DMS 273 treated with DMSO at 0.1 percent for 48 hours (cell line): ENCODE measurements around the gene EED.
"Not testable (repeated sequence)": the region's sequence is repeated elsewhere in the genome, so short reads cannot be mapped to it uniquely, and the experiment has no call there.

ENCODE experiments used
- DNase-seq: peaks from one replicate; lab custom pipeline; 2025; lab: John Stamatoyannopoulos, UW

The EED gene

DNA sequence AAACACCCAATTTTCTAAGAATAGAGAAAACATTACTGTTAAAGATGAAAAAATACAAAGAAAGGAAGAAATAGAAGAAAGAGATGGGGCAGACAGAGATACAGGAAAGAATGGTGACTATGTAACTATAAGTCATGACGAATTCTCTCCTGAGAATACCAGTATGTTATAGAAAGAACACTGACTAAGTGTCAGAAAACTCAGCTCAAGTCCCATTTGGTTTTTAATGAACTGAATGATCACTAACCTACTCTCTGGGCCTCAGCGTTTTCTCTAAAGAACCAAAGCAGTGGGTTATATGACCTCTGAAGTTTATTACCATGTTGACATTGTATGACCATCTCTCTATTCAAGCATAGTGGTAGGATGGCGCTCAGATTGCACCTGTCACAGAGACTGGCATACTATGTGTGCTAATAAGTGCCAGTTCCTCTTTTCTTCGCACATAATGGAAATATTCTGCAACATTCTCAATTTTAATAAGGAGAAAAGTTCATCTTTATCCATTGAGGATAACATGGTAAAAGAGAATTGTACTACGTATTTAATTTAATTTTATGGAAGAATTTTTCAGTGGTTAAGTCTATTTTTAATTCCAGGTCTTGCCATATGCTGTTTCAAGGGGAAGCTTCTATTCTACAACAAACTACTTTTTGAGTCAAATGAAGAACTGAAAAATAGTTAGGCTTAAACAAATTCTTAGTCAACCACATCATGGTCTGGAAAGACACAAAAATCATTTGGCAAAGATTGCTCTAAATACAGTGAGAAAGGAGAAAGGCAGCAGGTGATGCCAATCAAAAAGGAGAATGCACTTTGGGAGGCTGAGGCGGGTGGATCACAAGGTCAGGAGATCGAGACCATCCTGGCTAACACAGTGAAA is 25.0 kb upstream of the EED start:
- no peak for DNase-seq

DNA sequence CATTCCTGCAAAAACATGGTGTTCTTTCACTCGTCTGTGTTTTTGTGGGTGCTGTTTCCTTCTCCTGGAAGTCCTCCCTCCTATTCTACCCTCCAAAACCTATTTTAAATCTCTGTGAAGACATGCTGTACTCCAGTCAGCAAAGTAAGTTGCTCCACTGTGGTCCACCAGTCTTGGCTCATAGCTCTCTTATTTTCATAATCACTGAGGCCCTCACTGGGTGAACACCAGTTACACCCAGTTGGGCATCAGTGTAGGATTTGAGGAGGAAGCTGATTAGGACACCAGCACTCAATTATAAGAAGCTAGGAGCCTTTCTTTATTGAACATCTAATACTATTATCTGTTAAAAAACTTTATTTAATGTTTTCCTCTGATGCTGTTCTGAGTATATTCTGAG is 23.9 kb upstream of the EED start:
- DNase-seq, result no peak

DNA sequence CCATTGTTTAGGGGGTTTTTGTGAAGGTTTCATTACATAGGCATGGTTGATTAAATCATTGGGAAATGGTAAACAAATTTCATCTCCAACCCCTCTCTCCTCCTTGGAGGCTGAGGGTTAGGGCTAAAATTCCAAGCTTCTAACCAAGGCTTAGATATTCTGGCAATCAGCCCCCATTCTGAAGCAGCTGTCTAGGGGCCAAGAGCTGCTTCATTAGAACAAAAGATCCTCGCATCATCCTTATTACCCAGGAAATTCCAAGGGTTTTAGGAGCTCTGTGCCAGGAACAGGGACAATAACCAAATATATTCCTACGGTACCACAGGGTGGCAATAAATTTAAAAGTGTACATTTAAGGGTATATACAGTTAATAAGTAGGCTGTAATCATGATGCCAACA is 22.5 kb upstream of the EED start:
- no peak for DNase-seq

DNA sequence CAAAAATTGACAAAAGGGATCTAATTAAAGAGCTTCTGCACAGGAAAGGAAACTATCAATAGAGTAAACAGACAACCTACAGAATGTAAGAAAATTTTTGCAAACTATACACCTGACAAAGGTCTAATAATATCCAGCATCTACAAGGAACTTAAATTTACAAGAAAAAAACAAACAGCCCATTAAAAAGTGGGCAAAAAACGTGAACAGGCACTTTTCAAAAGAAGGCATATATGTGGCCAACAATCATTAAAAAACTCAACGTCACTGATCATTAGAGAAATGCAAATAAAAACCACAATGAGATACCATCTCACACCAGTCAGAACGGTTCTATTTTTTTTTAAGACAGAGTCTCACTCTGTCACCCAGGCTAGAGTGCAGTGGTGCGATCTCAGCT is 20.0 kb upstream of the EED start:
- not testable (repeated sequence) for DNase-seq

DNA sequence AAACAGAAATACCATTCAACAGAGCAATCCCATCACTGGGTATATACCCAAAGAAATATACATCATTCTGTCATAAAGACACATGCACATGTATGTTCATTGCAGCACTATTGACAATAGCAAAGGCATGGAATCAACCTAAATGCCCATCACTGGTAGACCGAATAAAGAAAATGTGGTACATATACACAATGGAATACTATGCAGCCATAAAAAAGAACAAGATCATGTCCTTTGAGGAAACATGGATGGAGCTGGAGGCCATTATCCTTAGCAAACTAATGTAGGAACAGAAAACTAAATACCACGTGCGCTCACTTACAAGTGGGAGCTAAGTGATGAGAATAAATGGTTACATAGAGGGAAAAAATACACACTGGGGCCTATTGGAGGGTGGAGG is 19.2 kb upstream of the EED start:
- not testable (repeated sequence) for DNase-seq

DNA sequence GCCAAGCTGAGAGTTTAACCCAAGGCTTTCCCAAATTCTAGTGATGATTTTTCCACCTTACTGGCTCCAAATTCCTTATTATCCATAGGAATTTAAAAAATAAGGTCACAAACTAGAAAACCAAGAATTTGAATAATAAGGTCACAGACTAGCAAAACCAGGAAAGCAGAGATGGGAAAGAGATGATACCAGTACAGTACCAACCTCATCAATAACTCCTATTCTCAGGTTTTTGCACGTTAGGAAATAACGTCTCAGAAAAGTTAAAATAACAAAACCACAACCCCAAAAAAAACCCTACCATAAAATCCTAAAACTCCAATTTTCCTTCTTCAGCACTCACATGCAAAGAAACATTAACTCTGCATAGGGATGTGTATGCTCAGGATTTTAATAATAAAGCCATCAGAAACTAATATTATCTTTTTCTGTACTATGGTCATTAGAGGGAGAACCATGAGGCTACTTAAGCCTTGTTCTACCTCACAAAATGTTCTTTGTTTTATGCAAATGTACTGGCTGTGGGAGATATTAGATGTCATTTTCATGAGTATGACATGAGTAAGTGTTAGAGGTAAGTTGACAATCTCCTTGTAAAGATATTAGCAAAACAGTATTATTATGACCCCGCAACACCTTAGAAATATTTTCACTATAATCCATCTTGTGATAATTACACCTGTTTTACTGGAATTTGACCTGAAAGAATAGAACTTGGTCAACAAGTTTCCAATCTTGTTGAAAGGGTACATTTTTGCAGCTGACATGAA is 16.1 kb upstream of the EED start:
- DNase-seq, result no peak

DNA sequence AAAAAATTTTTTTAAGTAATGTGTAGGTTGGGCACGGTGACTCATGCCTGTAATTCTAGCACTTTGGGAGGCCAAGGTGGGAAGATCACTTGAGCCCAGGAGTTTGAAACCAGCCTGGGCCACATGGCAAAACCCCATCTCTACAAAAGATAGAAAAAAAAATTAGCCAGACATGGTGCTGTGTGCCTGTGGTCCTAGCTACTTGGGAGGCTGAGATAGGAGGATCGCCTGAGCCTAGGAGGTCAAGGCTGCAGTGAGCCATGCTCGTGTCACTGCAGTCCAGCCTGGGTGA is 15.6 kb upstream of the EED start:
- DNase-seq, result not testable (repeated sequence)

DNA sequence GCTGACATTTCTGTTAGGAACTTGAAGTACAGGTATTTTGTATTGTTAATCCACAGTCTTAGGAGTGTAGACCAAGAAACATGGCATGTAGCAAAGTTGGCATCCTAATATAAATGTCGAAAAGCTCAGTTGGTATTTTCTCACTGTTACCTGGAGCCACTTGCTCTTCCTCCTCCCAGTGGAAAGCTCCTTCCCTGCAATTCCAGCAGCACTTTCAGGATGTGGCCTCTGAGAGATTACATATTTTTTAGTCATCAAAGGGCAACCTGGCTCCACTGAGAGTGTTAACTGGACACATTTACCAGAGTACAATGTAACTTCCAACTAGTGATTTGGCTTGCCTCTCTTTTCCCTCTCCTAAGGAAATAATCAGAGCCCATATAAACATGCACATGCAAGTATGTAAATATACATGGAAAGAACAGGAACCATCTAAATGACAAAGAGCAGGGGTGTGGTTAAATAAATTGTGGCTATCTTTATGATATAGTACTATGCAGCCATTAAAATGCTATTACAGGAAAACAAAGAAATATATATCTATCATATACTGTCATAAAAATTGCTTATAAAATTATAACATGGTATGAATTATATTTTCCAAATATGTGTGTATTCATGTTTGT is 14.3 kb upstream of the EED start:
- no peak for DNase-seq

DNA sequence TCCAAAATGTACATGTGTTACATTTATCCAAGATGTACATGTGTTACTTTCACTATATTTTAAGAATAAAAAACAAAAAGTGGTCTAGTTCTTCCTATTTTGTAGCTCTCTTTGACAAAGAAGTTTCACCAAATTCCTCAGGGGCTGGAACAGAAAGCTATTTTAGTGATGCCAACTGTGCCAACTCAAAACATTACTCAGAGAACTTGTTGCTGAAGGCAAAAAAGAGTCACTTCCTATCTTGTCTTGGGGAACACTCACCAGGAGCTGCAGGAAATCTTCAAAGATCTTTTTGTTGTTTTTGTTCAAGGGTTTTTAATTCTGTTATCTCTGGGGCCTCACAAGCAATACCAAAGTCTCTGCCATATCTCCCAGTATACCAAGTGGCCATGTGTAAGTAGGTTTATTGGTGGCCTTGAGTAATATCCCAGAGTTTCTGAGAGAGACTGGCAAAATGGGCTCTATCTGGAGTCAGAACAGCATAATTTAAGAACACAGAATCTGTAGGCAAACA is 13.6 kb upstream of the EED start:
- no peak for DNase-seq

DNA sequence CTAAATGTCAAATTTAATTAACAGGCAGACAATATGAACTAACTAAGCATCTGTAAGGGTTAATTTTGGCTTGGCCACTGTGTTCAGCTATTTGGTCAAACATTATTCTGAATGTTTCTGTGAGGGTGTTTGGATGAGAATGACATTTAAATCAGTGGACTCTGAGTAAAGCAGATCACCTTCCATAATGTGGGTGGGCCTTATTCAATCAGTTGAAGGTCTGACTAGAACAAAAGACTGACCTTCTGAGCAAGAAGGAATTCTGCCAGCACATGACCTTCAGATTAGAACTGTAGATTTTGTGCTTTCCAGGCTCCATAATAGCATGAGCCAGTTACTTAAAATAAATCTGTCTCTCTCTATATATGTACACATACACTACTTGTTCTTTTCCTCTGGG is 12.0 kb upstream of the EED start:
- DNase-seq, result no peak

DNA sequence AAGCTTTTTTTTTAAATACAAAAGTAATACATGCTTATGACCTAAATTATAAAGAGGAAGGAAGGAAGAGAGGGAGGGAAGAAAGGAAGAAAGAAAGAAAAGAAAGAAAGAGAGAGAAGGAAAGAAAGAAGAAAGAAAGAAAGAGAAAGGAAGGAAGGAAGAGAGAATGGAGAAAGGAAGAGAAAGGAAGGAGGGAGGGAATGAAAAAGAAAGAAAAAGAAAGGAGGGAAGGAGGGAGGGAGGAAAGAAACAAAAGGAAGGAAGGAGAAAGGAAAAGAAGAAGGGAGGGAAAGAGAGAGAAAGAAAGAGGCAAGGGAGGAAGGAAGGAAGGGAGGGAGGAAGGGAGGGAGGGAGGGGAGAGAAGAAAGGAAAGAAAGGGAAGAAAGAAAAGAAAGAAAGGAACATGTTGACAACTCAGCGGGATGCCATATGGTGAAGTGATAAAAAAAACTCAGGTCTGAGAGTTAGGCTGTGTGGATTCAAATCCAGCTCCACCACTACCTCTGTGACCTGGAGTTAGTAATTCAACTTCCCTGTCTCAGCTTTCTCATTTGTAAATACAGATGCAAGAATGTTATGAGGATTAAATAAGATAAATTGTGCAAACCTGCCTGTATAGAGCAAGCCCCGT is 9.6 kb upstream of the EED start:
- DNase-seq, result no peak

DNA sequence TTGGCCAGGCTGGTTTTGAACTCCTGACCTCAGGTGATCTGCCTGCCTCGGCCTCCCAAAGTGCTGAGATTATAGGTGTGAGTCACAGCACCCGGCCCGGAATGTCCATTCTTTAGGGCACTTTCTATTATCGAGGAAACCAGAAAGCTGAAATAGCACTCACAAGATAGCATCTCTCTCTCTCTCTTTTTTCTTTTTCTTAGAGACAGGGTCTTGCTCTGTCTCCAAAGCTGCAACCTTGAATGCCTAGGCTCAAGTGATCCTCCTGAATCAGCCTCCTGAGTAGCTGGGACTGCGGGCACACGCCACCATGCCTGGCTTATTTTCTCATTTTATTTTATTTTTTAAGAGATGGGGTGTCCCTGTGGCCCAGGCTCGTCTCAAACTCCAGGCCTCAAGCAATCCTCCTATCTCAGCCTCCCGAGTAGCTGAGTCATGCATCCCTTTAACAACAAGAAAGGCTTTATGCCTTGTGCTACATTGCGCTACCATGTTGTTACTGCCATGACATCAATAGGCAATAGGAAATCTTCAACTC is 7.2 kb upstream of the EED start:
- no peak for DNase-seq

DNA sequence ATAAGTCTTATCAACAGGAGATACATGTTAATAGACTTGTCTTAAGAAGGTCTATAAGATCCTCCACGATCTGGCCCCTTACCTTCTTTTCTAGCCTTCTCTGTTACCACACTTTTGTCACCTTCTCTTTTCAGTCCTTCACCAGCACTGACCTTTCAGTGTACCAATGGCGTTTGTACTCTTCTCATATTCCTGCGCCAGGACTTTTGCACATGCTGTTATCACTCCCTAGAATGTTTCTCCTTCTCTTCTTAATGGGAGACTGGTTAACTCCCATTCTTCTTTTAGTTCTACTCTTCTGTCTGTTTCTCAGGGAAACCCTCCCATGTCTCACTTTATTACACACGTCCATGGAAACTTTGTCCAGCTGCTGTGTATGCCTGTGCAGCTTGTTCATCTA is 4.4 kb upstream of the EED start:
- DNase-seq, result no peak

DNA sequence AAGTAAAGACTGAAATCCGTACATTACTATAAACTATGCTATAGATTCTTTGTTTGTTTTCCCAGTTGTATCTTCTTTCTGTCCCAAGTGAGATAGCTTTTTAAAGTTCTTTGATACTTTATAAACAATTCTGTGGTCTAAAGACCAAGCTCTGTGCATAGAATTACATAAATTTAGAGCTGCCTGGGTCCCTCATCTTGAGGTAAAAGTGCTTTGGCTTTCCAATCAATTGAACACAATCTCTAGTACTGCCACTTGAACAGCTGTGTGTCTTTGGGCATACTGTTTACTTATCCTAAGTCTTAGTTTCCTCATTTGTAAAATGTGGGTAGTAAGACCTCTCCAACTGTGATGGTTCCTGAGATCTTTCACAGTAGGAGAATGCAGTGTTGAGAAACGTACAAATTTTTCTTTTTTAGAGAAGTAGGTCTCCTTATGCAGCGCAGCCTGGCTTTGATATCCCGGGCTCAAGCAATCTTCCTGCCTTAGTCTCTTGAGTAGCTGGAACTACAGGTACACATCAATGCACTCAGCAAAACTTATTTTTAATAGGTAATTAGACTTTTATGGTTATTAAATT is 2.5 kb upstream of the EED start:
- DNase-seq, result no peak

DNA sequence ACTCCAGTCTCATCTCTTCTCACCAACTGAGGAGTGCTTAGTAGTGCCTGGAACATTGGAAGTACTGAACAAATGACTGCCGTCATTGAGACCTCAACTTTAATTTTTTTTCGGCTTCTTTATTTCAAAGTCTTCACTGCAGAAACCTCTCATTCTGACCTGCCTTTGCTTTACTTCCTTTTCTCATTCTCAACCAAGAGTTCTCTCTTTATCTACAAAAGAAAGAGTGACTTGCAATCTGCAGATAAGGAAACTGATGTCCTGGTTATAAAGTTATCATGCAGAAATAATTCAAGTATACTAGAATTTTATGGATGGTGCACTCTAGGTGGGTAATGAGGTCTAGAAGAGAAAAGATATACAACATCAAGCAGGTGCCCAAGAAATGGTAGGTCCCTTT is 1.2 kb upstream of the EED start:
- no peak for DNase-seq

DNA sequence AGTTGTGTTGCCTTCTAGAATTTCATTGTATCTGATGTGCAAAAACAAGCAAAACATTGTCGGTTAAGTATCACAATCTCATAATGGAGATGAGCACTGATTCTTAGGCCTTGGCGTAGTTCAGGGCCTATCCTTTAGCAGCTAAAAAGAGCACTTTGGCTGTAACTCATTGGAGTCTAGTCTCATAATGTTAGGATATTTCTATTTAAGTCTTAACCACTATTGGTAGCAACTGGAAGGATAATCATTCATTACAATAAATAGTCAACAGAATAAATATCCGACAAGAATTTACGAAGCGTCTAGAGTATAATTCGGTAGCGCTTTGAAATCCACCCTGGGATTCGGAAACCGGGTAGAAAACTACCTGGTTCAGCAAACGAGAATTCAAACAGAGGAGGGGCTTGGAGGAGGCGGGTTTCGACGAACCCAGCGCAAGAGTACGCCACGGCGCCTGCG is 461 bp upstream of the EED start:
- no peak for DNase-seq

DNA sequence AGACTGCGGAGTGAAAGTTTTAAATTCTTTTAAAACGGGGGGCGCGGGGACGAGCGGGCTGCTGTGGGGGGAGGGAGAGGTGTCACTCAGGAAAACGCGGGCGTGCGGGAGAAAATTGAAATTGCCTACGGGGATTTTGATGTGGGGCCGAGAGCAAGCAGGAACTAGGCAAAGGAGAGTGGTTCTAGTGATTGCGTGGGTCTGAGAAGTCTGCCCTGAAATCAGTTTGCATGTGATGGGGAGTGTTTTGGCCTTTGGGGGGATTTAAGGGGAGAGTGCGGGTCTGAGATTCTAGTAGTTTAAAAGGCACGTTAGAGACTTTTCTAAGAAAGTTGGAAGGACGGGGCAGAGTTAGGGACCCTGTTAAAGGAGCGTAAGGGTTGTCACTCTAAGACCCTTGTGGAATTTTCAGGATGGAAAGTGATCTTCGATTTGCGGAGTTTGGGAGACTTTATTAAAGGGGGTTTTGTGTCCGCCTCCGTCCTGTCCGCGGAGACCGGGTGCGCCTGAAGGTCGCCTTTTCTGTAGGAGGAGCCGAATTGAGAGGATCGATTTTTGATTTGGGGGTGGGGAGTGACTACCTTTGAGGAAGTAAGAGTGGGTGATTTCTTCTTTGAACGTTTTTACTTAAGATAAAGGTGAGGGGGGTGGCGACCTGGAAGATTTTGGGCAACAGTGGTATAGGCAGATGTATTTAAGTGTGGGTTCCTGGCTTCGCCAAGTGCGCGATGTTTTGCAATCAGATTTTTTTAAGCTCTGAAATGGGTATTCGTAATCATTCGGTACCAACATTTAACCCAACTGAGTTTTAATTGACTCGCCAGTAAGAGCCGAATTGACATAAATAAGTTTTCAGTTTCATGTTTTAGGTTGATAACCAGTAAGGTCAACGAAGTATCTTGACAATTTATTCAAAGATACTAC is 1.1 kb downstream of the EED start:
- DNase-seq, result no peak

DNA sequence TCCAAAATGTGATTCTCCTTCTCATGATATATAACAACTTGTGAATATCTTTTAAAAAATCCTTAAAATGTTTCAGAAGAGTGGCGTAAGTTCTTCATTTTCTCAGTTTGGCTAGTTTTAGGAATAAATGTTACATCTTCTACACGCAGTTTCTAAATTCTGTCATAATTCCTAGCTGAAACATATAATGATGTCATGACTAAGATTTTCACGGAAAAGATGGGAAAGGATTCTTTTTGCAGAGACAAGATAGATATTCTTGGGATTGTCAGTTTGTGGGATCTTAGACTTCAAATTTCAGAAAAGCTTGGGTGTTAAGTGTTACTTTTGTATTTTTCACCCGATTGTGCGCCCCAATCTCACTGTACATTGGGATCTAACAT is 1.7 kb downstream of the EED start:
- DNase-seq, result no peak

DNA sequence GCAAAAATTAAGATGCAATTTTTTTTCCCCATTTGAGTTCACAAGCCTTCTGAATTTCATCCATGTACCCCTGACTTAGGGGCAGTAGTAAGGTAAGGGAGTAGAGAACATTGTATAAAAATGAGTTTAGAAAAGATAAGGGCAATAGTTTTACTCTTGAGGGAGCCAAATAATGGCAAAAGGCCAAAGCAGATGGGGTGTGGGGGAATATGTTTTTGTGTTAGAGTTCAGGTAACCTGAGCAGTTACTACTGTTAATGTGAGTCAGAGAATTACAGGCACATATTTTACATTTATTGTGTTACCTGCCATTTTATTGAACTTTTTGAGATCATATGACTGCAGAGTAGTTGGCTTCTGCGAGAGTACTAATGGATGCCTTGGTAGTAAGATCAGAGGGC is 3.1 kb downstream of the EED start:
- DNase-seq, result no peak

DNA sequence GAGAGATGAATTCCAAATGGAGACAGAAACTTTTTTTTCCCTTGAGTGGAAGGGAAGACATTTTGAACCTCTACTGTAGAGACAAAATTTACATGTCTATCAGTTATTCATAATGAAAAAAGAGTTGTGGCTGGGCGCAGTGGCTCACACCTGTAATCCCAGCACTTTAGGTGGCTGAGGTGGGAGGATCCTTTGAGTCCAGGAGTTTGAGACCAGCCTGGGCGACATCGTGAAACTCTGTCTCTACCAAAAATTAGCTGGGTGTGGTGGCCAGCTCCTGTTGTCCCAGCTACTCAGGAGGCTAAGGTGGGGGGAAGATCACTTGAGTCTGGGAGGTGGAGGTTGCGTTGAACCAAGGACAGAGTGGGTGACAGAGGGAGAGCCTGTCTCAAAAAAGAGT is 4.1 kb downstream of the EED start:
- no peak for DNase-seq
